Keratinocyte (primary cell): ENCODE results near the gene HDAC8.

Experiments used
- CTCF ChIP-seq, 3 experiments: IDR thresholded peaks in 1 of 3; conservative IDR thresholded peaks in 1 of 3; optimal IDR thresholded peaks in 1 of 3; 2 replicates in 2 of 3; 3 replicates in 1 of 3; pipeline versions ENCODE3 to v1.5.1; 2011; ENCODE audit warnings: low read length in 3 of 3, mild to moderate bottlenecking in 3 of 3, moderate library complexity in 2 of 3, control low read depth in 1 of 3, inconsistent platforms in 1 of 3; ENCODE audit not compliant: insufficient read depth in 2 of 3; ENCODE audit errors: extremely low read depth in 1 of 3
- EZH2 ChIP-seq: IDR thresholded peaks from one replicate; pipeline ENCODE4 v1.6.1; 2012; ENCODE audit warnings: inconsistent platforms, mild to moderate bottlenecking, low read length, moderate library complexity

DNA sequence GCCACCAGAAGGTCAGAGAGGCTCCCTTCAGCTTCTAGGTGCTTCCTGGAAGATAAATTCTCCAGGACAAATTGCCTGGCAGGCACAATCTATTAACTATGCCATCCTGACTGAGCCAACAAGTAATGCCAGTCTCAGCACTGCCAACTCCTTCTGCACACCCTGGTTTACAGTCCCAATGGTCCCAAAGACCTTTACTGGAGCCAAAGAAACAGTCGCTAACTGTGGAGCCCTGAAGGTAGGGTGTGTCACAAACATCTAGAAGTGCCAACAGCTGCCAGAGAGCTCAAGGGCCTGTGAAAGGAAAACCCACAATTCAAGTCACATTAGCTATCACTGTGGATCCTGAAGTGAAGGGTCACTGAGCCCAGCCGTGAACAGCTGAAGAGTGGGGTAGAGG is 232.0 kb downstream of the HDAC8 start:
- TF ChIP-seq CTCF (optimal IDR thresholded peaks at IDR 0.05 in 1 of 3, IDR thresholded peaks at IDR 0.05 in 1 of 3, conservative IDR thresholded peaks at IDR 0.05 in 1 of 3; ENCODE audit: extremely low read depth in 1 of 3, insufficient read depth in 2 of 3, low read length in 3 of 3) (no peak), EZH2 (no peak)
